ENCODE data around the gene TRIM44.

TRIM44 gene

DNA sequence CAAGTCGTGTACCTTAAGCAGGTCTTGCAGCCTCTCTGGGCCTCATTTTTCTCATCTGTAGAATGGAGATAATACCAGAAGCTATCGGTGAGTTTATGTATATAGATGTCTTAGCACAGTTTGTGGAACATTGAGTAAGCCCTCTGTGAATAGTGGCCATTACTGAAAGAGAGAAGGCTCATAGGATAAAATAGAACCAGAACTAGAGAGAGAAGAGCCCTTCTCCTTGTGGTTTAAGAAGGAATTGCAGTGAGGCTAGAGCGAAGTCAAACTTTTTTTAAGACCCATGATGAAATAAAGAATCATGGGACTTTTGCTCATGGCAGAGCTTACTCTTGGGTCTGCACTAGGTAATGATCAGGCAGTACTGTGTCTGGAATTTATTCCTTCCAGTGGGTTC is 137.1 kb downstream of the TRIM44 start:
- no peak for DNase-seq (ENCODE audit: low read depth)
- TF ChIP-seq, protein P1, sequence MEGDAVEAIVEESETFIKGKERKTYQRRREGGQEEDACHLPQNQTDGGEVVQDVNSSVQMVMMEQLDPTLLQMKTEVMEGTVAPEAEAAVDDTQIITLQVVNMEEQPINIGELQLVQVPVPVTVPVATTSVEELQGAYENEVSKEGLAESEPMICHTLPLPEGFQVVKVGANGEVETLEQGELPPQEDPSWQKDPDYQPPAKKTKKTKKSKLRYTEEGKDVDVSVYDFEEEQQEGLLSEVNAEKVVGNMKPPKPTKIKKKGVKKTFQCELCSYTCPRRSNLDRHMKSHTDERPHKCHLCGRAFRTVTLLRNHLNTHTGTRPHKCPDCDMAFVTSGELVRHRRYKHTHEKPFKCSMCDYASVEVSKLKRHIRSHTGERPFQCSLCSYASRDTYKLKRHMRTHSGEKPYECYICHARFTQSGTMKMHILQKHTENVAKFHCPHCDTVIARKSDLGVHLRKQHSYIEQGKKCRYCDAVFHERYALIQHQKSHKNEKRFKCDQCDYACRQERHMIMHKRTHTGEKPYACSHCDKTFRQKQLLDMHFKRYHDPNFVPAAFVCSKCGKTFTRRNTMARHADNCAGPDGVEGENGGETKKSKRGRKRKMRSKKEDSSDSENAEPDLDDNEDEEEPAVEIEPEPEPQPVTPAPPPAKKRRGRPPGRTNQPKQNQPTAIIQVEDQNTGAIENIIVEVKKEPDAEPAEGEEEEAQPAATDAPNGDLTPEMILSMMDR (conservative IDR thresholded peaks at IDR 0.05; ENCODE audit: control insufficient read depth, insufficient read depth, low read depth, low read length): peak; percentile 18
- no peak overlapping the region for H3K4me3 ChIP-seq (ENCODE audit: control insufficient read depth, low read depth, low read length)

DNA sequence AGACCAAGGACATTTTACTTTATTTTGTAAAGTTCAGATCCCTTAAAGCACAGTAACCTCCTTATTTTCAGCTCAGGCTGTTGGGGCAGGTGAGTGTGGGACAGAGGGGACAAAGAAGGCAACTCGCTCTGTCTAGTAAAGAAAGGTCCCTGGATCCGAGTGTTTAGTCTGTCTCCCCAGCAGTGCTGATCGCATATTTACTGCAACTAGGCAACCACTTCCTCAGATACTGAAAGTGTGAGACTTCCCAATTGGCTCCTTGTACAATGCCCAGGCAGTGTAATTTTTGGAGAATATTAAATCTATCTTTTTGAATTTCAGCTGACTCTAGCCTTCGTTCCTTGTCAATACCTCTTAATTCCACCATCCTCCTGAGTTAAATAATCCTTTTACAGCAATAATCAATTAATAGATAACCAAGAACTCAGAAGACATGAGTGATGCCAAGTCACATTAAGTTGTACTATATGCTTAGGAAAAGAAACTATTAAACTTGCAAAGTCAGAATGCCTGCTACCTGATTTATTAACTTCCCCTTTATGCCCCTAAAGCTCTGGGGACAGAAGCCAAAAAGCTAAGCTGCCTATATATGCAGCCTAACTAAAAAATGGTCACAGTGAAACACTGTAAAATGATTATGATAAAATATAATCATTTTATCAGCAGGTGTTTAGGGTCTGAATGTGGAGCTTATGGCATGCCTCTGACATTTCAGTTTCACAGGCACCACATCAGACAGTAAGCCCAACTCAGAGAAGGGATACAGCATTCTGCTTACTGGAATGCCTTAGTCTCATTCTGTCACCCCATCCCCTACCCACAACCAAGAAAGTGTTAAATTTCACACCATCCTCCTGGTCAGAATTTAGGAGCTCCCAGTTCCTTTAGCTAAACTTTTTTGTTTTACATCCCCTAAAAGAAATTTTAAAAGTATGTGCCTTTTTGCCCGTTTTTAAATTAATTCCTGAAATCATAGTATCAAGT is 138.7 kb downstream of the TRIM44 start:
- H3K4me3 ChIP-seq (ENCODE audit: control insufficient read depth, low read depth, low read length): no peak overlapping the region
- TF ChIP-seq, protein P1 (conservative IDR thresholded peaks at IDR 0.05; ENCODE audit: control insufficient read depth, insufficient read depth, low read depth, low read length): no peak
- no peak for DNase-seq (ENCODE audit: low read depth)

DNA sequence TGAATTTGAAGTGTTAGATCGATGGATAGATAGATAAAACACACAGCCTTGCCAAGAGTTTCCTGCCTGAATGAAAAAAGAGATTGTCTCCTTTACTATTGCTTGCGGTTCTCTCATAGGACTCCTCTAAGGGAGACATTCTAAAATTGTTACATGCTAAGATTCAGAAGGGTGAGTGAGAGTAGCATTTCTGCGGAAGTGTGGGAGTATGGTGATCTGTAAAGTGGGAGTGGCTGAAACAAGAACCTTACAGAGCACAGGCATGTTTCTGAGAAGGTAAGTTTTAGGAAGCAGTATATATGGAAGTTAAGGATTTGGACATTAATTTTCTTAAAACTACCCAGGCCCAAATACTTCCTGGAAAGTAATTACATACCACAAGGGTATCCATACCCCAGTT is 139.6 kb downstream of the TRIM44 start:
- no peak for DNase-seq (ENCODE audit: low read depth)
- TF ChIP-seq, protein P1 (conservative IDR thresholded peaks at IDR 0.05; ENCODE audit: control insufficient read depth, insufficient read depth, low read depth, low read length): no peak
- no peak overlapping the region for H3K4me3 ChIP-seq (ENCODE audit: control insufficient read depth, low read depth, low read length)

DNA sequence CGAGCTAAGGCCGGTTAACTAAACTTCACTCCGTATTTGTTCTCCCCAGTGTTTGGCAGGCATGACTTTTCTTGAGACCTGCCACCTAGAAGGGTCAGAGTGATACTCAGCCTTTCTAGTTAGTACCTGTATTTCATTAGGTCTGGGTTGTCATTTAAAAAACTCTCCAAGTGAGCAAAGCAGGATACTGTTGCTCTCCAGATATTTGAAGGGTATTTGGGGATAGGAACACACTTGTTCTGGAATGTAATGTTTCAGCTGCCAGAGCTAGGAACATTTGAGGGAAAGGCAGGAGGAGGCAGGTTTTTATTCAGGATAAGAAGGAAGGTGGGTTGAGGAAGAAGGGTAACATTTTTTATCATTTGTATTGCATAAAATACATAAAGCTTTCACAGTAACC is 140.1 kb downstream of the TRIM44 start:
- no peak overlapping the region for H3K4me3 ChIP-seq (ENCODE audit: control insufficient read depth, low read depth, low read length)
- no peak for DNase-seq (ENCODE audit: low read depth)
- TF ChIP-seq, protein P1 (conservative IDR thresholded peaks at IDR 0.05; ENCODE audit: control insufficient read depth, insufficient read depth, low read depth, low read length): no peak

DNA sequence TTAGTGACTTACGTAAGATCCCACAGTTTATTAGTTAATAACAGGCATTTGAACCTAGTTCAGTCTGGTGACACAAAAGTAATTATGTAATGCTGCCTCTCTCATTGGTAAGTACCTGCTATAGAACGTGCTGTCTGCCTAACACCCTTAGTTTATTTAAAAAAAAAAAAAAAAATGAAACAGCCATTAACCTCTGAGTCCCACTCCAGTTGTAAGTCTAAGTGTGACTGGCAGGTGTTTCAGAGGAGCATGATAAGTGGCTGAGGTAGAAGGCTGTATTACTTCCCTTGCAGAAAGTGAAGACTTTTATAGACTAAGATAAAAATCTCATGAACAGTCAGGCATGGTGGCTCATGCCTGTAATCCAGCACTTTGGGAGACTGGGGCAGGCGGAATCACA is 140.5 kb downstream of the TRIM44 start:
- DNase-seq (ENCODE audit: low read depth): no peak

DNA sequence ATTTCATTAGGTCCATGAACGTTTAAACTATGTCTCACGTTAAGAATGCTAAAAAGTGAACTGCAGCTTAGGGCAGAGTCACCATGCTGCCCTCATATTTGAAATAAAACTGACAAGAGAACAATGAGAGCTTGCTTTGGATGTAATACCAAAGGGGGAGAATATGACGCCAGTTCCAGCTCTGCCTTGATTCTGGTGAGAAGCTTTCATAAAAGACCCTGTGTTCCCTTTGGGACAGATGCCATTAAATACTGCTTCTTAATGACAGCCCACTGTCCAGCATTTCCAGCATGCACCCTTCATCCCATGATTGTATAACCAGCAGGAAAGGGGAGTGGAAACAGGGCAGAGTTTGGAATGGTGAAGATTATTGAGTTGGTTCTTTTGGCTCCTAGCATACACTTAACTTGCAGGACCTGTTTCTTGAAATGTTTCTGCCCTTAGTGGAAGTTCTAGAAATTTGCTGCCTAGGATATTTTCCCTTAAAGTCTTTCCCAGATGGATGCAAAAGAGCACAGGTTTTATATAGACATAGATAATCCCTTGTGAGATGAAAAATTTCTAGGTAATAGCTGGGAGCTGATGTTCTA is 142.0 kb downstream of the TRIM44 start:
- no peak overlapping the region for H3K4me3 ChIP-seq (ENCODE audit: control insufficient read depth, low read depth, low read length)
- no peak for DNase-seq (ENCODE audit: low read depth)
- TF ChIP-seq, protein P1 (conservative IDR thresholded peaks at IDR 0.05; ENCODE audit: control insufficient read depth, insufficient read depth, low read depth, low read length): no peak

More for the DNA sequence above, 140.5 kb downstream of the TRIM44 start:
- TF ChIP-seq, protein P1 (conservative IDR thresholded peaks at IDR 0.05; ENCODE audit: control insufficient read depth, insufficient read depth, low read depth, low read length): no peak
- H3K4me3 ChIP-seq (ENCODE audit: control insufficient read depth, low read depth, low read length): no peak overlapping the region
